Measurements from ENCODE around the gene HACE1. TPM values are rescaled to one million over a fixed set of nuclear protein-coding genes. Genes with fewer than 3 reads are reported as not detected.
"Not testable (repeated sequence)": the region's sequence is repeated elsewhere in the genome, so short reads cannot be mapped to it uniquely, and the experiment has no call there.

Gene HACE1
- polyA plus RNA-seq, 3 donors: 2.7 to 3.9 (median 3.4) TPM

- Histone ChIP-seq H3K27me3 (ENCODE audit: control insufficient read depth in 2 of 2, insufficient read depth in 2 of 2, low read length in 2 of 2) (no peaks in the 10 kb centered on the region), H3K4me1 (ENCODE audit: control insufficient read depth in 1 of 2, insufficient read depth in 2 of 2, low read length in 2 of 2) (no peaks in the 10 kb centered on the region), H3K9ac (ENCODE audit: insufficient read depth, low read length, poor library complexity, severe bottlenecking) (no peak overlapping the region), H3K4me2 (replicated peaks; ENCODE audit: extremely low read depth, low read length, poor library complexity, severe bottlenecking) (no peak overlapping the region), H2AFZ (ENCODE audit: insufficient read depth, low read depth, low read length, poor library complexity, severe bottlenecking) (no peak overlapping the region), H4K20me1 (ENCODE audit: insufficient read depth, low read length) (no peaks in the 10 kb centered on the region), H3K27ac (ENCODE audit: low read depth in 1 of 2, low read length in 2 of 2) (no peak overlapping the region), H3K36me3 (replicated peaks in 1 of 2; ENCODE audit: control insufficient read depth in 1 of 2, insufficient read depth in 2 of 2, low read length in 2 of 2) (peaks cover 0 to 5% of the 10 kb centered on the region in 2 donors), H3K9me3 (replicated peaks in 1 of 2; ENCODE audit: control insufficient read depth in 1 of 2, insufficient read depth in 1 of 2, low read length in 2 of 2) (peaks cover 0 to 13% of the 10 kb centered on the region in 2 donors), H3K4me3 (replicated peaks in 1 of 3; ENCODE audit: low read depth in 2 of 3, low read length in 3 of 3) (no peak overlapping the region), H3K79me2 (ENCODE audit: insufficient read depth, low read length) (no peaks in the 10 kb centered on the region)
- Mint-ChIP-seq H3K36me3 (peaks cover 20 to 29% of the 10 kb centered on the region in 2 donors), H3K27me3 (ENCODE audit: low read depth in 3 of 3) (peaks cover 0 to 1% (median 0%) of the 10 kb centered on the region in 3 donors), H3K9me3 (peaks cover 12 to 19% (median 14%) of the 10 kb centered on the region in 7 donors), H3K4me1 (no peaks in the 10 kb centered on the region), H3K27ac (no peak overlapping the region), H3K4me3 (no peak overlapping the region)
- intact Hi-C loops (cut with micrococcal nuclease): no loop called here
- TF ChIP-seq CTCF (IDR thresholded peaks at IDR 0.05): no peak
- no peak for DNase-seq
- WGBS (ENCODE audit: insufficient coverage): no CpG with 5 or more reads among the region's 2 CpGs
Measured at GRCh38 chr6:104750449-104750848, 109.3 kb downstream of the HACE1 start.

GRCh38 chr6:104739124-104739523 lies 120.6 kb downstream of the HACE1 start:
- peaks cover 3 to 15% (median 9%) of the 10 kb centered on the region in 7 donors for H3K9me3 Mint-ChIP-seq
- no CpG with 5 or more reads among the region's 3 CpGs for WGBS (ENCODE audit: insufficient coverage)
- not testable (repeated sequence) for H3K36me3 ChIP-seq (replicated peaks in 1 of 2; ENCODE audit: control insufficient read depth in 1 of 2, insufficient read depth in 2 of 2, low read length in 2 of 2)

GRCh38 chr6:104737567-104737966 lies 122.2 kb downstream of the HACE1 start:
- intact Hi-C loops (cut with micrococcal nuclease); H3K27ac Mint-ChIP-seq; H3K4me3 Mint-ChIP-seq; H3K36me3 ChIP-seq (replicated peaks in 1 of 2; ENCODE audit: control insufficient read depth in 1 of 2, insufficient read depth in 2 of 2, low read length in 2 of 2); H3K9ac ChIP-seq (ENCODE audit: insufficient read depth, low read length, poor library complexity, severe bottlenecking); H3K4me1 Mint-ChIP-seq; H2AFZ ChIP-seq (ENCODE audit: insufficient read depth, low read depth, low read length, poor library complexity, severe bottlenecking); H4K20me1 ChIP-seq (ENCODE audit: insufficient read depth, low read length); DNase-seq; H3K4me2 ChIP-seq (replicated peaks; ENCODE audit: extremely low read depth, low read length, poor library complexity, severe bottlenecking); H3K9me3 ChIP-seq (replicated peaks in 1 of 2; ENCODE audit: control insufficient read depth in 1 of 2, insufficient read depth in 1 of 2, low read length in 2 of 2); H3K79me2 ChIP-seq (ENCODE audit: insufficient read depth, low read length); H3K27me3 Mint-ChIP-seq (ENCODE audit: low read depth in 3 of 3); H3K27ac ChIP-seq (ENCODE audit: low read depth in 1 of 2, low read length in 2 of 2); H3K27me3 ChIP-seq (ENCODE audit: control insufficient read depth in 2 of 2, insufficient read depth in 2 of 2, low read length in 2 of 2); H3K4me1 ChIP-seq (ENCODE audit: control insufficient read depth in 1 of 2, insufficient read depth in 2 of 2, low read length in 2 of 2); H3K4me3 ChIP-seq (replicated peaks in 1 of 3; ENCODE audit: low read depth in 2 of 3, low read length in 3 of 3): not testable (repeated sequence)
- WGBS (ENCODE audit: insufficient coverage): no CpG with 5 or more reads among the region's 16 CpGs
- Mint-ChIP-seq H3K36me3 (peaks cover 7 to 17% of the 10 kb centered on the region in 2 donors), H3K9me3 (peaks cover 3 to 18% (median 11%) of the 10 kb centered on the region in 7 donors)

More at GRCh38 chr6:104739124-104739523, 120.6 kb downstream of the HACE1 start:
- peaks cover 8 to 11% of the 10 kb centered on the region in 2 donors for H3K36me3 Mint-ChIP-seq
- H3K4me3 Mint-ChIP-seq; H3K27ac Mint-ChIP-seq; H3K4me3 ChIP-seq (replicated peaks in 1 of 3; ENCODE audit: low read depth in 2 of 3, low read length in 3 of 3); H3K27me3 Mint-ChIP-seq (ENCODE audit: low read depth in 3 of 3); H4K20me1 ChIP-seq (ENCODE audit: insufficient read depth, low read length); H3K79me2 ChIP-seq (ENCODE audit: insufficient read depth, low read length); H2AFZ ChIP-seq (ENCODE audit: insufficient read depth, low read depth, low read length, poor library complexity, severe bottlenecking); H3K9ac ChIP-seq (ENCODE audit: insufficient read depth, low read length, poor library complexity, severe bottlenecking); intact Hi-C loops (cut with micrococcal nuclease); H3K4me1 ChIP-seq (ENCODE audit: control insufficient read depth in 1 of 2, insufficient read depth in 2 of 2, low read length in 2 of 2); H3K27ac ChIP-seq (ENCODE audit: low read depth in 1 of 2, low read length in 2 of 2); H3K9me3 ChIP-seq (replicated peaks in 1 of 2; ENCODE audit: control insufficient read depth in 1 of 2, insufficient read depth in 1 of 2, low read length in 2 of 2); H3K4me1 Mint-ChIP-seq; DNase-seq; H3K27me3 ChIP-seq (ENCODE audit: control insufficient read depth in 2 of 2, insufficient read depth in 2 of 2, low read length in 2 of 2); H3K4me2 ChIP-seq (replicated peaks; ENCODE audit: extremely low read depth, low read length, poor library complexity, severe bottlenecking): not testable (repeated sequence)

All from CD14-positive monocyte (primary cell).